IPS DF 19.7 (cell line): ENCODE data around the gene GSN.

Experiments used
- DNase-seq: peaks from one replicate; pipeline ENCODE4 v3.0.0-alpha.2; 2013; ENCODE audit warnings: low read depth, low spot score

GSN gene

GRCh38 chr9:121267689-121268597 lies at the start of gene GSN:
Gene GSN, plus strand, starts transcription at chr9:121268162. Its CDS starts 33,810 bp downstream, at chr9:121301972.
- no peak for DNase-seq

GRCh38 chr9:121218357-121219027 lies 49.5 kb upstream of the GSN start:
- DNase-seq = no peak

DNA sequence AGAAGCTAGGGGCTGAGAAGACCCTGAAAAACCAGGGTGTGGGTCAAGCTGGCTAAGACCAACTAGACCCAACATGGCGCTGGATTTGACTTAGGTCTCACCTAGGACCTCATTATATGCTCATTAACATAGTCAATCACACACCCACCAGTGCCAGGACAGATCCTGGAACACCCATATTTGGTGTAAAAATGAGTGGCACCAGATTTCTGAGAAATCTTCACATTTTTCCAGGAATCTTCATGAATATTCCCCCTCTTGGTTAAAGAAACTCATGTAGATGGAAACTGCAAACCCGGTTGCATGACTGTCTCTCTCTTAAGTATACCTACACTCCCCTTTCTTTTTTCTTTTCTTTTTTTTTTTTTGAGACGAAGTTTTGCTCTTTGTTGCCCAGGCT lies 48.4 kb upstream of the GSN start:
- DNase-seq = no peak

DNA sequence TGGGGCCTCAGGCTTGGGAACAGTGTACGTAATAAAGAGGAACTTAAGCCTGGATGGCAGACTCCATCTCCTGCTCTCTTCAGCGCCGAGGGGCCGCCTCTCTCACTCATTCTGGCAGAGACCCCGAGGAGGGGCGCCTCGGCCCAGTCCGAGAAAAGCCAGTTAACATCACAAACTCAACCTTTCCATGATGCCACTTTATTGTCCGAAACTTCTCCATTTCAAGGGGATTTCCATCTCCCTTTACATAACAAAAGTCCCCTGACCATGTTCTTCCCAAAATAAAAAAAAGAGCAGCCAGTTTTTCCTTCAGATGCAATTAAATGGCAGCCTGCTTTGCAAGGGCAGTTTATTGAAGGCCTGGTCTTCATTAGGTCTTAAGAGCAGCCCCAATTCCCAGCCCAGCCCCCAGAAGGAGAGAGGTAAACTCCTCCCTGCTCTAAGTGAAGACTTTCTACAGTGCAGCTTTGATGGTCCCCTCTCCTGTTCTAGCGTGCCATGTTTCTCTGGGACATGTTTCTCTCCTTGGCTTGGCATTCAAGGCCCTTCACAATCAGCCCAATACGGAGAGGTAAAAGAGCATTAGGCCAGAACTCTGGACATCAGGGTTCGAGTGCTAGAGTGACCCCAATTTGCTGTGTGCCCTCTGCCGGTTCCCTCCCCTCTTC lies 46.8 kb upstream of the GSN start:
- DNase-seq = peak; percentile 48

GRCh38 chr9:121221664-121222055 lies 46.3 kb upstream of the GSN start:
- DNase-seq = no peak

DNA sequence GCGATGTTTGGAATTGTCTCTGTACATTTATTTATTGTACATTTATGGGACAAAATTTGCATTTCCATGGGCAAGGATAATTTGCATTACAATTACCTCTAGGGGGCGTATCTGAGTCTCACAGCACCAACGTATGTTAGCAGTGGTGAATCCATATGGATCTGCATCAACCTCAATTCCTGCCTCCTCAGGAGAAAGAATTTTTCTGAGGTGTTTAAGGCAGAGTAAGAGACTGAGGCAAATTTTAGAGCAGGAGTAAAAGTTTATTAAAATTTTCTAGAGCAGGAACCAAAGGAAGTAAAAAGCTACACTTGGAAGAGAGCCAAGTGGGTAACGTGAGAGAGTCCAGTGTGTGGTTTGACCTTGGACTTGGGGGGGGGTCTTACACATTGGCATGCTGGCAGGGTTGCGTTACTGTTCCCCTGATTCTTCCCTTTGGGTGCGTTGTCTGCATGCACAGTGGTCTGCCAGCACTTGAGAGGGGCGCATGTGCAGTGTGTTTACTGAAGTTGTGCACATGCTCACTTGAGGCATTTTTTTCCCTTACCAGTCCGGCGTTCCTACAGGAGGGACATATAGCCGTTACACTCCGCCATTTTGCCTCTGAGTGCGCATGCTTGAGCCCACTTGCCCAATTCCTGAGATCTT lies 45.3 kb upstream of the GSN start:
- no peak for DNase-seq

DNA sequence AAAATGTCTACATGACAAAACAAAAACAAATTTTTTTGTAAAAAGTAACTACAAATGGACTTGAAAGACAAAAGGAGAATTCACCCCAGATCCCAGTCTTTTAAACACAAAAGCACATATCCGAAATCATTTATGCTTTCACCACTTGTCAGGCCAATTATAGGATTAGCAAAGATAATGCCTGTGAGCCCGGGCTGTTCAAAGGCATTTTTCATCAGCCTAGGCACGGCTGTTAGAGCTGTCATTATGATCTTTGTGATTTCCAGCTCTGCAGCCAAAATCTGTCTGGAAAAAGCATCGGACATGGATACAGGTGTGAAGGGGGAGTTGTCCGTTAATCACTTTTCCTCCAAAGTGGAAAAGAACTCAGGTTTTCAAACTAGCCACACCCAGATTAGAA lies 42.7 kb upstream of the GSN start:
- DNase-seq = no peak

- DNase-seq = no peak
These were observed 41.8 kb upstream of the GSN start for GRCh38 chr9:121226175-121226574.

GRCh38 chr9:121227862-121228261 lies 40.1 kb upstream of the GSN start:
- DNase-seq = no peak

DNA sequence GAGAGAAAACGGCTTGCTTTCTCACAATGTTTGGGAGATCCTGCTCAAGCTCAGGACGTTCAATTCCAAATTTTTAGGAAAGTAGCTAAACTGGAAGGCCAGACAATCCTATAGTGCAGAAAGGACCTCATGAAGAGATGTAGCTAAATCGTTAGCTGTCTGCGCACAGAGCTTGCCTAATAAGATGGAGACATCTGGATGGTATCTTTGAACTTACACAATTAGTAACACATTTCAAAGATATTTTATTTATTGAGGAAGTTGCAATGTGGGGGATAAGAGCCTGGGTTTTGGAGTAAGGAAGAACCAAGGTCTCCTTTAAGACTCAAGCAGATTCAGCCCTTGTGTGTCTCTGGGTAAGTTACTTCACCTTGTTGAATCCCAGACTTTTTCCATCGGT lies 37.7 kb upstream of the GSN start:
- no peak for DNase-seq

GRCh38 chr9:121232251-121232650 lies 35.7 kb upstream of the GSN start:
- no peak for DNase-seq

DNA sequence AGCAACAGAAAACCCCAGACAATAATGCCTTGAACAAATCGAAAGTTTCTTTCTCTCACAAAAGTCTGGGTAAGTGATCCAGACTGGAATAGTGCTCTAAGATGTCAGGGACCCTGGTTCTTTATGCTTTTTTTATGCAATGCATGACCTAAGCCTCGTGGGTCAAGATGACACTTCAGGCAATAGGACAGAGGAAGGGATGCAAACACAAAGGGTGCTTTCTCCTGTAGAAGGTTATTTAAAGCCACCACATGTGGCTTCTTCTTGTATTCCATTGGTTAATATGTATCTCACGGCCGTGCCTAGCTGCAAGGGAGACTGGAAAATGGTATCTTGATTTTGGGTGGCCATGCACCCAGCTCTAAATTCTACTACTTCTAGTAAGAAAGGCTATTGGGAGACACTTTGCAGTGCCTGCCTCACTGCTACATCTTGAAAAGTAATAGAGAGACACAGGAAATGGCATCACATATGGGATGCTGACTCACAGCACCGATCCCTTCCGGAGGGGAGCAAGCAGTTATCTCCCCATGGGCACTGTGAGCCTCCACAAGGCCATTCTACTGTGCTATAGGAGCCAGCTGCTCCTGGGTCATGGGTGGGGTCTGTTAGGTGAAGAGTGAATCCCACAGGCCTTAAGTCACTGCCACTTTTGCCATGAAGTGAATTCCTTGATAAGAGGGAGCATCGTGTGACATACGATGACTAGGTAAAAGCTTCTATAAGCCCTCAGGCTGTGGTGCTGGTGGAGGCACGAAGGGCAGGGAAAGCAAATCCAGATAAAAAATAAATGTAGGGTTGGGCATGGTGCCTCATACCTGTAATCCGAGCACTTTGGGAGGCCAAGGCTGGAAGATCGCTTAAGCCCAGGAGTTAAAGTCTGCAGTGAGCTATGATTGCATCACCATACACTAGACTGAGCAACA lies 33.8 kb upstream of the GSN start:
- DNase-seq = no peak

- DNase-seq = no peak
These were observed 33.2 kb upstream of the GSN start for GRCh38 chr9:121234832-121235161.

- no peak for DNase-seq
These were observed 32.5 kb upstream of the GSN start for GRCh38 chr9:121235512-121235911.

DNA sequence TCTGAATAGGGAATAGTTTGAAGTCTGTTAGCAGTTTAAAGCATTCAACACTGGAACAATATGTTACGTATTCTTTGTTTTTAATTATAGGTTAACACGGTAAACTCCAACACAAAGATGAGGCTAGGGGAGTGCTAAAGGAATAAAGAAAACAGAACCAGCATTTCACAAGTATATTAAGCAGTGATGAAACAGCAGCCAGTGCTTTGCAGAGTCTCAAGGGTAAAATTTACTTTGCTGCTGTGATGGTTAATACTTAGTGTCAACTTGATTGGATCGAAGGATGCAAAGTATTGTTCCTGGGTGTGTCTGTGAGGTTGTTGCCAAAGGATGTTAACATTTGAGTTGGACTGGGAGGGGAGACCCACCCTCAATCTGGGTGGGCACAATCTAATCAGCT lies 30.0 kb upstream of the GSN start:
- DNase-seq = no peak

- no peak for DNase-seq
These were observed 28.9 kb upstream of the GSN start for GRCh38 chr9:121239071-121239470.

- DNase-seq = no peak
These were observed 28.1 kb upstream of the GSN start for GRCh38 chr9:121239851-121240250.

GRCh38 chr9:121240472-121241135 lies 27.4 kb upstream of the GSN start:
- no peak for DNase-seq

DNA sequence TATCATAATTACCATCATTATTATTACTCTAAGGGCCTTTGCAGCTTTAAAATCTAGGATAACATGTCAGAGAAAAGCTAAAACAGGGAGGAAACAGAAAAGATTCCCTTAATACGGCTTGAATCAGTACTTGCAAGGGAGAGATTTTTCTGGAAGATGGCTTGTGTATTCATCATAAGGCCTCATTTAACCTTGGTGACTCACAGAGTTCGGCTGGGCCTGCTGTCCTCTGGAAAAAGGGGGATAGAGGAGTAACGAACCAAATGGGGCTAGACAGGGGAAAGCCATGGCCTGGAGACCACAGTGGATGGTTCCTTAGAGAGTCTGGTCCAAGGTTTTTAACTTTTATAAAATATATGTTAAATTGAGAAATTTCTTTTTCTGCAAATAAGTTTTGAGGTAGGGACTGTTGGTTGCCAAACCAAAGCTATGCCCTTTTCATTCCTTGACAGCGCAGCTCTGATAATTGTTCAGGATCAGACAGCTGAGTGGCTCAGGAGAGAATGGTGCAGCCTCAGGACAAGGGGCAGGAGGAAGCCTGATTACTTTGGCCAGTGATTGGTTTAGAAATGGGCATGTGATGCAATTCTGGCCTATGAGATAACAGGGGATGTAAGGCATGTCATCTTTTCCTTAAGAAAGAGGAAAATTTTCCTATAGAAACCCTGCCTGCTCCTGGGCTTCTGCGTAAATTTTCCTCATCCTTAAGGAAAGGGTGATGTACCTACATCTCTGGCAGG lies 25.6 kb upstream of the GSN start:
- DNase-seq = no peak

DNA sequence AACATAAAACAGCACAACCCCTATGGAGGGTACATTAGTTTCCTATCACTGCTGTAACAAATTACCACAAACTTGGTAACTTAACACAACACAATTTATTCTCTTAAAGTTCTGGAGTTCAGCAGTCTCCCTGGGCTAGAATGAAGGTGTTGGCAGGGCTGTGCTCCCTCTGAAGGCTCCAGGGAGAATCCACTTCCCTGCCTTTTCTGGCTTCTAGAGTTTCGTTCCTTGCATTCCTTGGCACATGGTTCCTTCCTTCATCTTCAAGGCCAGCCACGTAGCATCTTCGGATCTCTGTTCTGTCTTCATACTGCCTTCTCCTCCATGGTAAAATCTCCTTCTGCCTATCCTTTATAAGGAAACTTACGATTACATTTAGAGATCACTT lies 25.0 kb upstream of the GSN start:
- no peak for DNase-seq
